Chondrocyte (in vitro differentiated cells): ENCODE results near the gene COIL. TPM values are rescaled to one million over a fixed set of nuclear protein-coding genes. Genes with fewer than 3 reads are reported as not detected.
A peak's percentile ranks its signal among the peaks of the same experiment; 100 is the strongest.
"Not testable (repeated sequence)": the region's sequence is repeated elsewhere in the genome, so short reads cannot be mapped to it uniquely, and the experiment has no call there.

Experiments used
- DNase-seq: peaks from one replicate; pipeline ENCODE4 v3.0.0; 2021; ENCODE audit warnings: mixed read lengths, low spot score
- H3K27ac Mint-ChIP-seq: one replicate; pipeline ENCODE4 v1.8.0; 2021; ENCODE audit warnings: mild to moderate bottlenecking, moderate library complexity, mixed read lengths; ENCODE audit not compliant: unreplicated experiment
- H3K27me3 Mint-ChIP-seq: 2 replicates; pipeline ENCODE4 v1.8.0; 2021; ENCODE audit warnings: low read depth, mixed read lengths
- H3K36me3 Mint-ChIP-seq: 2 replicates; pipeline ENCODE4 v1.8.0; 2021; ENCODE audit warnings: low read depth, mixed read lengths
- H3K4me1 Mint-ChIP-seq: 2 replicates; pipeline ENCODE4 v1.8.0; 2021; ENCODE audit warnings: low read depth, mild to moderate bottlenecking, mixed read lengths
- H3K4me3 Mint-ChIP-seq: one replicate; pipeline ENCODE4 v1.8.0; 2021; ENCODE audit warnings: mild to moderate bottlenecking, moderate library complexity, mixed read lengths; ENCODE audit not compliant: unreplicated experiment
- H3K9me3 Mint-ChIP-seq: 2 replicates; pipeline ENCODE4 v1.8.0; 2021; ENCODE audit warnings: low read depth, mixed read lengths
- total RNA-seq: library from RNA; stranded (reverse); gene quantifications from 3 replicates; pipeline ENCODE4 v1.2.1, GENCODE V29; 2021
- TF ChIP-seq, protein P1 (sequence below): fragments of 200-600 bp; sonication (generic); IDR thresholded peaks from 2 replicates; pipeline ENCODE4 v1.5.0; 2021; ENCODE audit warnings: antibody characterized with exemption, mild to moderate bottlenecking, moderate library complexity

The COIL gene
- total RNA-seq, 1 donor from 2014 or later = 12.2 TPM

DNA sequence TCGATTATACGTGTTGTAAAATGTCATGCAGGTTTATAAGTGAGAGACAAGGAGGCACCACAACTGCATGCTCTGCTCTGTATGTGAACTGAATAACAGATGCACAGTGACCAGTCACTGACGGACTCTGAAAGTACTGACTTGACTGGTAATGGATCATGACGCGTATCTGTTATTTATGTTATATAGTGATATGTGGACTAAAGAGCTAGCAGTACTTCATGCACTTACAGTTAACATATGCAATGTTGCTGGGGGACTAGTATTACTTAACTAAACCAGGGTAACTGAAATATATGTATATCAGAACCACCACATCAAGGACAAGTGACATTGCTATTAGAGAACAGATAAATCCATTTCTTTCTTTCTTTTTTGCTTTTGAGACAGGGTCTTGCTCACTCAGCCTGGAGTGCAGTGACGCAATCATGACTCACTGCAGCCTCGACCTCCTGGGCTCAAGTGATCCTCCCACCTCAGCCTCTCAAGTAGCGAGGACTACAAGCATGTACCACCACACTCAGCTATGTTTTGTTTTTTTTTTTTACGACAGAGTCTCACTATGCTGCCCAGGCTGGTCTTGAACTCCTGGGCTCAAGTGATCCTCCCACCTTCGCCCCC, 17.2 kb downstream of the COIL start:
- TF ChIP-seq, protein P1, sequence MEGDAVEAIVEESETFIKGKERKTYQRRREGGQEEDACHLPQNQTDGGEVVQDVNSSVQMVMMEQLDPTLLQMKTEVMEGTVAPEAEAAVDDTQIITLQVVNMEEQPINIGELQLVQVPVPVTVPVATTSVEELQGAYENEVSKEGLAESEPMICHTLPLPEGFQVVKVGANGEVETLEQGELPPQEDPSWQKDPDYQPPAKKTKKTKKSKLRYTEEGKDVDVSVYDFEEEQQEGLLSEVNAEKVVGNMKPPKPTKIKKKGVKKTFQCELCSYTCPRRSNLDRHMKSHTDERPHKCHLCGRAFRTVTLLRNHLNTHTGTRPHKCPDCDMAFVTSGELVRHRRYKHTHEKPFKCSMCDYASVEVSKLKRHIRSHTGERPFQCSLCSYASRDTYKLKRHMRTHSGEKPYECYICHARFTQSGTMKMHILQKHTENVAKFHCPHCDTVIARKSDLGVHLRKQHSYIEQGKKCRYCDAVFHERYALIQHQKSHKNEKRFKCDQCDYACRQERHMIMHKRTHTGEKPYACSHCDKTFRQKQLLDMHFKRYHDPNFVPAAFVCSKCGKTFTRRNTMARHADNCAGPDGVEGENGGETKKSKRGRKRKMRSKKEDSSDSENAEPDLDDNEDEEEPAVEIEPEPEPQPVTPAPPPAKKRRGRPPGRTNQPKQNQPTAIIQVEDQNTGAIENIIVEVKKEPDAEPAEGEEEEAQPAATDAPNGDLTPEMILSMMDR = no peak
- H3K4me3 Mint-ChIP-seq = no peak overlapping the region
- H3K9me3 Mint-ChIP-seq = no peaks in the 10 kb centered on the region
- no peaks in the 10 kb centered on the region for H3K27me3 Mint-ChIP-seq
- no peaks in the 10 kb centered on the region for H3K4me1 Mint-ChIP-seq
- no peak overlapping the region for H3K27ac Mint-ChIP-seq
- peaks cover 14% of the 10 kb centered on the region for H3K36me3 Mint-ChIP-seq
- no peak for DNase-seq

- no peak for DNase-seq
- H3K4me3 Mint-ChIP-seq = no peak overlapping the region
- H3K36me3 Mint-ChIP-seq = peaks cover 20% of the 10 kb centered on the region
Observed at GRCh38 chr17:56939869-56940484, 20.9 kb downstream of the COIL start.

GRCh38 chr17:56938206-56938605, 22.6 kb downstream of the COIL start:
- not testable (repeated sequence) for H3K4me3 Mint-ChIP-seq, H3K4me1 Mint-ChIP-seq, DNase-seq, H3K27ac Mint-ChIP-seq, H3K9me3 Mint-ChIP-seq, H3K27me3 Mint-ChIP-seq
- peaks cover 22% of the 10 kb centered on the region for H3K36me3 Mint-ChIP-seq

More at GRCh38 chr17:56939869-56940484, 20.9 kb downstream of the COIL start:
- Mint-ChIP-seq H3K27ac (no peak overlapping the region), H3K9me3 (no peaks in the 10 kb centered on the region), H3K27me3 (no peaks in the 10 kb centered on the region), H3K4me1 (no peaks in the 10 kb centered on the region)
- TF ChIP-seq, protein P1 = peak; percentile 89

- H3K27ac Mint-ChIP-seq = no peak overlapping the region
- H3K4me3 Mint-ChIP-seq = no peak overlapping the region
- no peaks in the 10 kb centered on the region for H3K4me1 Mint-ChIP-seq
- peaks cover 22% of the 10 kb centered on the region for H3K36me3 Mint-ChIP-seq
- TF ChIP-seq, protein P1 = no peak
- no peak for DNase-seq
- no peaks in the 10 kb centered on the region for H3K9me3 Mint-ChIP-seq
- H3K27me3 Mint-ChIP-seq = no peaks in the 10 kb centered on the region
Observed at GRCh38 chr17:56937687-56938086, 23.2 kb downstream of the COIL start.

GRCh38 chr17:56936697-56937322, 24.0 kb downstream of the COIL start:
- Mint-ChIP-seq H3K27me3 (no peaks in the 10 kb centered on the region), H3K27ac (no peak overlapping the region), H3K9me3 (no peaks in the 10 kb centered on the region), H3K36me3 (peaks cover 22% of the 10 kb centered on the region), H3K4me1 (no peaks in the 10 kb centered on the region), H3K4me3 (no peak overlapping the region)
- no peak for DNase-seq
- TF ChIP-seq, protein P1 = no peak
